Pancreas (tissue), 10 donors: ENCODE results near the gene C1orf105. TPM values are rescaled to one million over a fixed set of nuclear protein-coding genes. Genes with fewer than 3 reads are reported as not detected.

Source experiments
- ATAC-seq, 4 donors: fragments of 200-7000 bp; cut with Tn5 transposase; one replicate each; pipeline versions ENCODE4 v1.8.0 to v1.9.1; 2020; ENCODE audit warnings: mild to moderate bottlenecking in 4 of 4, moderate library complexity in 4 of 4
- DNase-seq, 6 donors: peaks; one replicate each; pipeline ENCODE4 v3.0.0-alpha.2; 2020
- FAIRE-seq: peaks from 2 replicates; lab custom pipeline; 2012; peaks lifted over from hg19 to GRCh38; lab: Jason Lieb, UNC
- H3K27ac ChIP-seq, 4 donors: fragments of 200-600 bp; sonication (generic); 1 replicate in 3 of 4; 2 replicates in 1 of 4; pipeline versions ENCODE4 v1.5.0 to v1.8.0; 2020
- H3K27me3 ChIP-seq, 4 donors: fragments of 200-600 bp; one replicate each; pipeline ENCODE4 v1.8.0; 2021
- H3K36me3 ChIP-seq, 3 donors: fragments of 200-600 bp; sonication (generic) in 1 of 3; one replicate each; pipeline versions ENCODE4 v1.5.0 to v1.8.0; 2020 to 2021
- H3K4me1 ChIP-seq, 3 donors: fragments of 200-600 bp; one replicate each; pipeline ENCODE4 v1.8.0; 2021
- H3K4me3 ChIP-seq, 4 donors: fragments of 200-600 bp; sonication (generic) in 2 of 4; one replicate each; pipeline versions ENCODE4 v1.5.0 to v1.8.0; 2020 to 2021
- H3K9me3 ChIP-seq, 4 donors: fragments of 200-600 bp; one replicate each; pipeline ENCODE4 v1.8.0; 2021
- CTCF ChIP-seq, 4 donors: fragments of 200-600 bp; sonication (generic) in 3 of 4; IDR thresholded peaks; one replicate each; pipeline versions ENCODE4 v1.5.0 to v1.8.0; 2021; ENCODE audit warnings: antibody characterized with exemption in 4 of 4
- WGBS, 2 donors: extraction: QIAGEN DNeasy Blood & Tissue Kit; methylation state at CpG; one replicate each; pipeline ENCODE4 v1.1.7; 2013; 5-methylcytosine and 5-hydroxymethylcytosine counted together
- intact Hi-C, 3 donors: fragments of 100-400 bp; cut with DNase I; formaldehyde crosslinking; loops; one replicate each; pipeline versions ENCODE4 v1.11.1 to v1.14.2; 2022
- polyA plus RNA-seq, 2 donors: library from polyadenylated mRNA; stranded (reverse); fragments of 200-250 nt; gene quantifications; one replicate each; pipeline ENCODE4 v1.2.3, GENCODE V29; 2013
- total RNA-seq, 6 donors: library from RNA; stranded (reverse); fragmentation: NEBNext Ultra II Directional in 4 of 6; extraction: Animal tissue kit (Norgen Biotek cat#: 25700) in 4 of 6; gene quantifications; one replicate each; pipeline versions ENCODE4 v1.2.1 to v1.2.4, GENCODE V29; 2021 to 2023
- donor health status: healthy with polysubstance abuse.
- donor health status: DM: no; HTN: no; CAD: no; lungs with moderate emphysema.
- donor health status: DM: no; HTN: no; CAD: no.
- donor health status: control.
- donor health status: control.
- donor health status: Bipolar disorder and iron deficiency.
- donor health status: DM: yes; HTN: yes; CAD: no.
- donor health status: DM: no; HTN: no; CAD: no.
- donor health status: DM: no; HTN: no; CAD: no.
- donor health status: DM: yes; HTN: yes; CAD: no.

The C1orf105 gene
- total and polyA plus RNA-seq, 8 donors, result not detected

GRCh38 chr1:172470149-172470548 lies 49.7 kb downstream of the C1orf105 start:
- Histone ChIP-seq H3K4me3 (no peak overlapping the region), H3K36me3 (no peaks in the 10 kb centered on the region), H3K27ac (peak overlapping the region in 2 of 4 donors; percentile 24 to 76), H3K27me3 (no peaks in the 10 kb centered on the region), H3K9me3 (no peaks in the 10 kb centered on the region), H3K4me1 (peaks cover 25 to 71% (median 40%) of the 10 kb centered on the region in 3 donors)
- DNase-seq, result no peak
- intact Hi-C loops, result no loop called here
- WGBS, 2 donors, result 27 to 35% methylated on average over 2 of the region's 2 CpGs
- no peak for TF ChIP-seq CTCF (IDR thresholded peaks at IDR 0.05)
- FAIRE-seq, result no peak
- ATAC-seq, result no peak

GRCh38 chr1:172471666-172472065 lies 51.2 kb downstream of the C1orf105 start:
- H3K4me1 ChIP-seq, result peaks cover 25 to 67% (median 54%) of the 10 kb centered on the region in 3 donors
- peak overlapping the region in 2 of 4 donors; percentile 25 to 76 for H3K27ac ChIP-seq

GRCh38 chr1:172472495-172472894 lies 52.0 kb downstream of the C1orf105 start:
- 18 to 21% methylated on average over 1 of the region's 1 CpG for WGBS, 2 donors
- TF ChIP-seq CTCF (IDR thresholded peaks at IDR 0.05), result no peak
- peaks cover 25 to 65% (median 55%) of the 10 kb centered on the region in 3 donors for H3K4me1 ChIP-seq
- no peak for FAIRE-seq
- H3K36me3 ChIP-seq, result no peaks in the 10 kb centered on the region
- intact Hi-C loops, result no loop called here
- H3K27me3 ChIP-seq, result no peaks in the 10 kb centered on the region
- ATAC-seq, result peak in 2 of 4 donors; percentile 5 to 30
- DNase-seq, result no peak
- H3K27ac ChIP-seq, result peak overlapping the region in 3 of 4 donors; percentile 17 to 76 (median 25)
- no peak overlapping the region for H3K4me3 ChIP-seq
- H3K9me3 ChIP-seq, result no peaks in the 10 kb centered on the region

More at GRCh38 chr1:172471666-172472065, 51.2 kb downstream of the C1orf105 start:
- DNase-seq (no peak), FAIRE-seq (no peak), ATAC-seq (no peak)
- no peaks in the 10 kb centered on the region for H3K27me3 ChIP-seq
- no peak overlapping the region for H3K4me3 ChIP-seq
- no peaks in the 10 kb centered on the region for H3K36me3 ChIP-seq
- intact Hi-C loops, result no loop called here
- WGBS, 2 donors, result 90 to 94% methylated on average over 1 of the region's 1 CpG
- no peak for TF ChIP-seq CTCF (IDR thresholded peaks at IDR 0.05)
- H3K9me3 ChIP-seq, result no peaks in the 10 kb centered on the region

GRCh38 chr1:172473302-172473701 lies 52.8 kb downstream of the C1orf105 start:
- 30 to 34% methylated on average over 3 of the region's 3 CpGs for WGBS, 2 donors
- H3K9me3 ChIP-seq, result no peaks in the 10 kb centered on the region
- peaks cover 25 to 65% (median 55%) of the 10 kb centered on the region in 3 donors for H3K4me1 ChIP-seq
- H3K36me3 ChIP-seq, result no peaks in the 10 kb centered on the region
- no peak overlapping the region for H3K4me3 ChIP-seq
- H3K27ac ChIP-seq, result peak overlapping the region; percentile 18 to 76 (median 41)
- ATAC-seq (peak; percentile 26 to 61 (median 48)), FAIRE-seq (no peak), DNase-seq (no peak)
- intact Hi-C loops, result no loop called here
- H3K27me3 ChIP-seq, result no peaks in the 10 kb centered on the region
- no peak for TF ChIP-seq CTCF (IDR thresholded peaks at IDR 0.05)

- DNase-seq, result no peak
- intact Hi-C loops, result no loop called here
- H3K27ac ChIP-seq, result peak overlapping the region in 3 of 4 donors; percentile 25 to 76 (median 57)
- H3K36me3 ChIP-seq, result no peaks in the 10 kb centered on the region
- H3K27me3 ChIP-seq, result no peaks in the 10 kb centered on the region
- no peak overlapping the region for H3K4me3 ChIP-seq
- no peak for FAIRE-seq
- no peak for TF ChIP-seq CTCF (IDR thresholded peaks at IDR 0.05)
- H3K4me1 ChIP-seq, result peaks cover 25 to 65% (median 55%) of the 10 kb centered on the region in 3 donors
- no peaks in the 10 kb centered on the region for H3K9me3 ChIP-seq
- ATAC-seq, result peak; percentile 62 to 83 (median 70)
Measured at GRCh38 chr1:172473842-172474241, 53.4 kb downstream of the C1orf105 start.
